Fibroblast of skin of left biceps (primary cell): ENCODE data around the gene REN.
A peak's percentile ranks its signal among the peaks of the same experiment; 100 is the strongest.

Experiments
- DNase-seq, 2 experiments: peaks; one replicate each; pipeline ENCODE4 v3.0.0-alpha.2; 2013; ENCODE audit warnings: low read depth in 2 of 2

The REN gene

DNA sequence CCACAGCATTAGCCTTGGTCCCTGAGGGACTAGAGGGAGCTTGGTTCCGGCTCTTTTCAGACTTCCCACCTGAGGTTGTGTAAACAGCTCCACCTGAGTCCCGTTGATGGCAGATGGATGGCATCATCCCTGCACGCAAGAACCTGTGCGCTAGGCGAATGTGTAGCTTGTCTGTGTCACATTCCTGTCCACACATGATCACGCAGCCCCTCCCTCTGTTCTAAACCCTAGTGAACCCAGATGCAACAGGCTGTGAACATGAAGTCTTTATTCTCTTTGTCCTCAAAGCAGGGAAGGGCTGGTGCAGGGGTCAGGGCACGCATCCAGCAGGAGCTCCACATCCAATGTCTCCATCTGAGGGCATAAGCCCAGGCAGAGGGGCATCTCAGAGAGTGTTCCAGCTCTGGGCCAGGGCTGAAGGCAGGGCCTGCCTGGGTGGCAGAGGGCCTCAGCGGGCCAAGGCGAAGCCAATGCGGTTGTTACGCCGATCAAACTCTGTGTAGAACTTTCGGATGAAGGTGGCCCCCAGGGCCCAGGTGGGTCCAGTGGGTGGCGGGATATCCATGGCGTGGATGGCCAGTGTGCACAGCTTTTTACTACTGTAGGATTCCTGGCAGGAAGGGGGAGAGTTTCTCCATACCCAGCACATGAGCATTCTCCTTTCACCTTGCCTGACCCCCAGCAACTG, 11.4 kb downstream of the REN start:
- DNase-seq: no peak

DNA sequence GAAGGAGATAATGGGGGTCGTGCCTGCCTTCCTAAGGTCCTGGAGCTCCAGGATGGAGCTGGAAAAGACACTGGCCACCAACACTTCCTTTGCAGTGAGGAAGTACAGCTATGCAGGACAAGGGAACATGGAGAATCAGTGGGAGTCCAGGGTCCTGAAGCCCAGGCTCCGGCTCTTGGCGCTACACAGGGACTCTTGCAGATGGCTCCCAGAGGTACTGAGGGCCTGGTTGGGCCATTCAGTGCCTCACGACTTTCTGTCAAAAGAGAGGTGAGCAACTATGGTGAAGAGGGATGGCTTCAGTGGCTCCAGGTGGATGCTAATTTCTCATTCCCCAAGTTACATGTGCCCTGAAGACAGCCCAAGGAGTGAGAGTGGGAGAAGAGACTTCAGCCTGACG, 12.5 kb downstream of the REN start:
- DNase-seq: no peak

DNA sequence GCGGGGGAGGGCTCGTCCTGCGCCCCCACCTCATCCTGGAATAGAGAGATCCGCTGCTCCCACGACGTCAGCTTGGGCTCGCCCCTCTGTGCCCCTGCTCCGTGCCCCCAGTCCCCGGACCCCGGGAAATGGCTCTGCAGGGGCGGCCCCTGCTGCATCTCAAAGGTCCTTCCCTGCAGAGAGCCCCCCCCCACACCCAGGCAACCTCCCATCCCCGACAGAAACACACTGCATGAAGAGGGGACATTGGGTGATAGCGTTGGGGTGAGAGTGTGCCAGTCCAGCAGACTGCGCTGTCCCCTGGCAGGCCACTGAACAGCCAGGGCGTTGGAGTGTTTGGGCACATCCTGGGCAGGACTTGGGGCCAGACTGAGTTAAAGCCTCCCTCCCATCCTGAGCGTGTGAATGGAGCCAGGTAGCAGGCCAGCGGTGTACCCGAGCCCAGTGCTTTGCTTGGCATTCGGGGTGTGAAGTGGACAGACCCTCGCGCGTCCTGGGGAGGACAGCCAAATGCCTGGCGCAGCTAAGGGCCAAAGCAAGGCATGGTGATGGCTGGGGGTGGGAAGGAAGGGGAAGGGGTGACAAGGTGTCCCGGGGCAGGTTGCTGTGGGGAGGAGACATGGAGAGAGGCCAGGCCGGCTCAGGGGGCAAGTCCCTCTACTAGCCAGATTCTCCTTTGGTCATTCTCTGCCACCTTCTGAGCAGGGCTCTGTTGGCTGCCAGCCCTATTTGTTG, 13.7 kb downstream of the REN start:
- no peak for DNase-seq

DNA sequence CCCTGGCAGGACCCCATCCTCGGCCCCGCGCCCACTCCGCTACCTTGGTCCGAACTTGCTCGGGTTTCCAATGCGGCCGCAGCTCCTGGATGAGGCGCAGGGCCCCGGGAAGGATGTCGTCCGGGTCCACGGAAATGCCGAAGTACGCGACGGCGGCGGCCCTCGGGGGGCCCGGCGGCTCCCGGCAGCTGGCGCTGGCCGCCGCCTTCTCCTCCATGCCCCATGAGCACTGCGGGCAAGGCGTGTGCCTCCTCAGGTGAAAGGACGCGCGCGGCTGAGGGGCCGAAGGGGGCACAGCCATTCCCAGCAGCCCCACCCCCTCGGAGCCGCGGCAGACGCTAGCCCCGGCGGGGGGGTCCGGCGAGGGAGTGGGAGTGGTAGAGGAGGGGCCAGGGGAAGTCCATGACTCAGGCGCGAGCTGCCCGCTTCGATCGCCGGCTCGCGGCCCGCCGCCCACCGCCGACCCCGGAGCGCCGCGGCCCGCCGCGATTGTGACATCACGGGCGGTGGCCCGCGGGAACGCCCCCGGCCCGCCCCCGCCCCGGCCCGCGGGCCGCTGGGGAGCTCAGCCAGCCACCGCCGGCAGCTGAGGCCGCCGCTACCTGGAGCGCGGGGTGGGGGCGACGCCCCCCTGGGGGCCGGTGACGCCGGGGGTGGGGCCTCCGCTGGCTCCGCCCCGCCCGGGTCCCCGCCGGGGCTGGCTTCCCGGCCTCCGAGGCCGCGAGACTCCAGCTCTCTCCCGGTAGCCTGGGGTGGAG, 14.4 kb downstream of the REN start, which contains the start of gene ETNK2:
Gene ETNK2, minus strand, starts transcription at position 493 of the 758 bp plus-strand sequence. Its CDS starts 192 bp downstream, at position 301.
- DNase-seq: peak in 1 of 2 experiments; percentile 17

DNA sequence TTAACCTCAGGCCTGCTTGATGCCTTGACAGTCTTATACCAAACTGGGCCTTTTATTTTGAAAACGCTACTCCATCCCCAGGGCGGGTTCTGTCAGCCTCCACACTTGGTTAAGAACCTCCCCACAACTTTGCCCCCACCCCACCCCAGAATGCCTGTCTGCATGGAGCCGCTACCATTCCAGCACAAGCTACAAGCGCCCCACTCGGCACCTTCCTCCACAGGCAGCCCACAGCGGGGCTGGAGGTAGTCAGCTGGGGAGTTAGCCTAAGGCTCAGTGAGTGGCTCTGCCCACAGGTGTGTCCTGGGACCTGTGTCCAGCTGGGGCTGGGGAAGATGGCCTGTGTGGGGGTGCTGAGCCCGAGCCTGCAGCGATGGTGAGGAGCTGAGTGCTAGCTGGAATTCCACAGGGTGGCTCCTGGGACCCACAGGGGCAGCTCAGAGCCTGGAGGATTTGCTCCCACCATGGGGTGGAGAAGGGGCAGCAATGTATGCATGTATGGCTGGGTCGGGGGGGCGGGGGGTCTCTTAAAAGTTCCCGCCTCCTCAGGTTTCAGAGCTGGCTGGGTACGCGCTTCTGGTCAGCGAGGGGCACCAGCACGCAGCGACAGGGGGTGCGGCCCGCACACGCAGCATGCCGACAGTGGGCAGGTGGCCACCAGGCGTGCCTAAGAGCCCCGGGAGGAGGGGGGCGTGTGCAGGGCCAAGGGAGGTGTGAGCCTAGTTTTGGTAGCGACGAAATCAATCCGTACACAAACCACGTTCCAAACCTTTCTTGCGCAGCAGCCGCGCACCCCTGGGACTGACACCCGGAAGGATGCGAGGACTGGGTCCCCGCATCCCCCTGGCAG, 15.2 kb downstream of the REN start:
- no peak for DNase-seq

DNA sequence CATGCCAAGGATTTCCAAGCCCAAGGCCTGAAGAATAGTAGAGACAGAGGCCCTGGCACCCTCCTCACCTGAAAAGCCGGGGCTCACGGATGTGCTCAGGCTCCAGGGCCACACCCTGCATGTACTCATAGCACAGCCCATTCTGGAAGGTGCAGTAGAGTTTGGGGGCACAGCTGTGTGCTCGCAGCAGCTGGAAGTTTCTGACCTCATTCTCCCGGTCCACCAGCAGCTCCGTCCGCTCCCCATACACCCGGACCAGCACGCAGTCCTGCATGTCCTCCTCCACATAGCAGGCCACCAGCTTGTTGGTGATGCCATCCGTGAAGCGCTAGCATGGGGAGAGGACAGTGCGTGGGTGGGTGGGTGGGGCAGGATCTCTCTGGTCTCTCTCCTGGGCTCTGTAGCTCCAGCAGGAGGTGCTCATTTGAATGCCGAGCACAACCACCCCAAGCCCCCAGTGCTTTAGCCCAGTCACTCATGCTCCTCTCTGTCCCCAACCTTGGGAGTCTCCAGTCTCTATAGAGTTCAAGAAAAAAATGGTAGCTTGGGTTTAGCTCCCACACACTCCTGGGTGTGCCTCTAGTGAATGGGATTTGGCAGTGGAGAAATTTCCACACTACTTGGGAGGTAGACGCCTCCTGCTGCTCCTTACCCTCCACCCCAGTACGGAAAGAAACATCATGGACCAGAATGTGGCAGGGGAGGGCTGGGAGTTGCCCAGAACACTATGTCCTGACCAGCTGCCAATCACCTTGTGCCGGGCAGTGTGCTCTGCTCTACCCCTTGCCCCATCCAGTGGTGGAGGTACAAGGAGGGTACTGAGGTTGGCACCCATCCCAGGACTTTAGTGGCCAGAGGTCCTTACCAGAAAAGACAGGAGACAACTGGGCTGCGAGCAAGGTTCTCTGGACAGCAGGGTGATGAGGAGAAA, 16.2 kb downstream of the REN start:
- DNase-seq: no peak

DNA sequence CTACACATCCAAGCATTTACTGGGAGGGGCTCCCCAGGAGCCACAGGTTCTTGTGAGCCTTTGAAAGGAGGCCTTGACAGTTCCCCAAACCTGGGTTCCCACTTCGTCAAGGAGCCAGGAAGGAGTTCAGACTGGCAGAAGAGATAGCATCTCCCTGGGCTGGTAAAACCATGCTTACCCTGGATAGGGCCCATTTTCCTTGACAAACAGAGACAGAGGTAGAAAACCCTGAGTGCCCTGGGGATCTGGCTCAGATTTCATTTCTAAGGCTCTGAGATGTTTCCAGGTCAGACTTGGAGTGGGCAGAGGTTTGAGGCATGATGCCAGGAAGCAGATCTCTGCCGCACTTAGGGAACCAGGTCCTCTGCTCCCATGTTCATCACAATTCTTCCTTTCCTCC, 17.0 kb downstream of the REN start:
- no peak for DNase-seq

DNA sequence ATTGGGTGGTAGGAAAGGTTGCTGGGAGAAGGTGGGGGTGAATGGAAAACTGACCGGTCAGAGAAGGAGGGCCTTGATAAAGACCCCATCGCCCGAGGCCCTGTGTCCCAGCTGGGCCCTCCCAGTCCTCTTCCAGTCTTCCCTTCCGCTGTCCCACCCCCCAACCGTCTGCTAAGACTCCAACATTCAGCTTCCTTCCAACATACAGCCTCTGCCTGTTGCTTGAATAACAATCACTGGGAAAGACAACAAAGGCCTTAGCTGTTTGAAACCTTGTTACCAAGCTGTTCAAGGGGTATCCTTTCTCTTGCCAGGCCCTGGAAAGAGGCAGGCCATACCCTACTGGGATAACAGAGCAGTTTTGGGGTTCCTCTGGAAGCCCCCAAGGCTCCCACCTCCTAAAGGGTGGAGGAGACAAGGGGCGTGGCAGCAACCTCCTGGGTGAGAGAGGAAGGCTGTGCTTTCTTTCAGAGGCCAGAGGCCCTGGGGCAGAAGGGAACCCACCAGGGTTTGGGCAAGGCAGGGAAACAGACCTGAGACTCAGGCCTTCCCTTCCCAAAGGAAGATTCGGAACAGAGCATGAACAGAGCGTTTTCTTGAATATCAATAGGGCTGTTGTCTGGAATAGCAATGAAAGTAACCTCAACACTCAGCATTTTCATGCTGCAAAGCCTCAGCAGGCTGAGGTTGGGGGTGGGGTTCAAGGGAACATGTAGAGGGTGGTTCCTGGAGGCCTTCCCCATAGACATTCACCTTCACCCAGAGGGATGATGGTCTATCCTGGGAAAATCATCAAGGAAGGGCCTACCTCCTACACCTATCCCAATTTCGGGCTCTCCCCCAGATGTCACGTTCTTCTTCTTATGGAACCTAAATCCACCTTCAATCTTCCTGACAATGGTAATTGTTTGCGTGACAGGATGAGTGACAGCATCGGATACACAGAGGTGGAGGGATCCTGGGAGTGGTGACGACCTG, 18.4 kb downstream of the REN start:
- no peak for DNase-seq

DNA sequence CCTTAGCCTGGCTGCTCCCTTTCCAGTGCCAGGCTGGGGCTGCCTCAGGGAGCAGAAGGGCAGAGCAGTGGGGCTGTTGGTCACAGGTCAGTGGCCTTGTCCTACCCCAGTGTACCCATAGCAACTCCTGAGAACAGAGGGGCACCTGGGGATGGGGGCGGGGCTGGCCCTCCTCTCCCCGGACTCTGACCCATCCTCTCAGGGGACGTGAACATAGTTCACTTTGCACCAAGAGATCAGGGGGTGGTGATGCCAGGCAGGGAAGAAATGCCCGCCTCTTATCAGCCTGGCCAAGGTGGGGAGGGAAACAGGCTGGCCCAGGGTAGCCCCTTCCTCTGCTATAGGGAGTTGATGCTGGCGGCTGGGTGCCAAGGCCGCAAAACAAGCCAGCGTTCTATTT, 19.2 kb downstream of the REN start:
- no peak for DNase-seq

DNA sequence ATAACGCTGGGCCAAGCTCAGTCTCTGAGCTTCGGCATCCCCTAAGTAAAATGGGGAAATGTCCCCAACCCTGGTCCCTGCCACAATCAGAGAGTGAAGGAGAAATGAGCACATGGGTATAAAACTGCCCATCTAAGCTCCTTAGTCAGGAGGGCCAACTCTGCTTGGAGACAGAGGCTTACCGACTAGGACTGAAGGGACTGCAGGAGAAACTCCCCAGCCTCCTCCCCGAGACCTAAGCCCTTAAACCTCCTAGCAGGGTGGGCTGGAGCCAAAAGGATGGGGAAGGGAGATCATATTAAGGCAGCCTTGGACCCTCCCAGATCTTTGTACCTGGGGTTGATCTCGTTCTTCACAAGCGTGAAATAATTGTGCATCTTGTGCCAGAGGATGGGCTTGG, 19.8 kb downstream of the REN start:
- no peak for DNase-seq

DNA sequence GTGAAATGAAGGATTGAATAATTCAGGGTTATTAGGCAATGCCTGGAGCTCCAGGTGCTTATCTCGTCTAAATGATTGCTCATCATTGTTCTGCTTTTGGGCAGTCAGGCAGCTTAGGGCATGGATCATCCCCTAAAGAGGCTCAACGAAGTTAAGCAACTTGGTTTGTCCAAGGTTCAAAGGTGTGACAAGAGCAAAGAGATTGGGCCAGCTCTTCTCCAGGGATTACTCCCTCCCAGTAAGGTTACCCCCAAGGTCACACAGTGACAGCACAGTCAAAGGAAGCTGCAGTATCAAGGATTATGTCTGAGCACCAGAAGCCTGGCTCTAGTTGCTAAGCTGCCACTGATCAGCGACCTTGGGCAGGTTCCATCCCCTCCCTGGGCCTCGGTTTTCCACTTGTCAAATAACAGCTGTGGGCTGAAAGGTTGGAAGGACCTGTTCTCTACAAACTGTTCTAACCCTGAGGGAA, 21.1 kb downstream of the REN start:
- DNase-seq: no peak

DNA sequence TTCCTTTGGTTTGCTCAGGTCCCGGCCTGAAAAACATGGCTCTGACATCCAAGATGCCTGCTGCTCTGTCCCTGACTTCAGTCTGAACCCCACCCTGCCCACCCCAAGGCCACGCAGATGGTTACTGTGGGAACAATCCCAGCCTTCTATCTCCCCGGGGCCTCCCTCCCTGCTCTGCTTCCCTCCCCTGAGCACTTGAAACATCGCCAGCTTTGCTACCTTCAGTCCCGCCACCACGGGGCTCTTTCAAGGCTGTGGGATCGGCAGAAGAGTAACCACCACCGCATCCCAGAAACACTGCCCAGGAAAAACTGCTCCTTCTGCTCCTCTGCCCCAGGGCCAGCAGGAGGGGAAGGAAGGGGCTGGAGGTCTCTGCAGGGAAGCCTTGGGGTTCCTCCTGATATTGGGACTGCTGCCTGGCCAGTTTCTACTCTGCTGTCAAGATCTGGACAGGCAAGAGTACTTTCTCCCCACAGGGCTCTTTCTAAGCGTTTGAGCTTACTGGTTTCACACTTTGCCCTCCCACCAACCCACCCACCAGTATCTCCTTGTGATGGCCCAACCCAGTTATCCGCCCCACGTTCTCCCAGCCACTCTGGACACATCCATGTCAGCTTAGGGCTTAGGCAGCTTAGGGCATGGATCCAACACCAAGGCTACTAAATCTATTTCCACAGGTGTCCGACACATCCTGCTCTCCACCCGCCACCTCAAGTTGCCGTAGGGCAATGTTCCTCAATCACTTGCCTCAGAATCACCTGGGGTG, 22.7 kb downstream of the REN start:
- DNase-seq: no peak

DNA sequence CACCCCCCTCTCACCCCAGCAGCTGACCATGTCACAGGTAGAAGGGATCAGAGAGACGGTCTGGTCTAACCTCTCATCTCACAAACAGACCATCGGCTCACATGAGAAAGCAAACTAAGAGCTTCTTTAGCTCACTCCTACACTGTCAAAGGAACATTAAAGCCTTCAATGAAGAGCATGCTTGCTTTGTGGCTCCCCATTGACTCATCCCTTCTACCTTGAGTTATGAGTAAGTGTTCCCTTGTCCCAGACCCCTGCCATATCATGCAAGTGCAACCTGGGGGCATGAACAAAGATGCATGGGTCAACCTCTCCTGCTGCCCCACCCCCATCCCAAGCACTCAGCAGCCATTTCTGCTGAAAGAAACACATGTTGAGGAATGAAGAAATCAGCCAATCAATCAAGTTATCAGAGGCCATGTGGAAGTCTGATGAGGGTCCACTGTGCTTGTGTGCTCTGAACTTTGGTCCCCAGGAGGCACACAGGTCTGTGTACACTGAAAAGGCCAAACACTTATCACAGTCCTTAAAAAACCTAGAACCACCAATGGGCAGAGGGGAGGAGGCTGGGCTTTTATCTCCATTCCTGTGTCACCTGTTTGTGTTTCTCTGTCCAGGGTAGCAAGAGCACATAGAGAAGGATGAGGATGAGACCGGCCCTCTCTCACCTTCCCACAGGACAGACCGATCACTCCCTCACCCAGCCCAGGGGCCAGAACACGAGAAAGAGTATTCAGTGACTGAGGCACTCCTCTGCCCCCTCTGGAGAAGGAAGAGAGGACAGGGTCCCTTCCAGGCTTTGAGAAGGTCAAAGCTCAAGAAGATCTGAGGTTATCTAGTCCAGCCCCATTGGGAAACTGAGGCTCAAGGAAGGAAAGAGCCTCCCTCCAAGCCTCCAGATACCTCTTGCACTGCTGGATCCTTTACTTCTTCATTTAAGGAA, 23.8 kb downstream of the REN start:
- no peak for DNase-seq

DNA sequence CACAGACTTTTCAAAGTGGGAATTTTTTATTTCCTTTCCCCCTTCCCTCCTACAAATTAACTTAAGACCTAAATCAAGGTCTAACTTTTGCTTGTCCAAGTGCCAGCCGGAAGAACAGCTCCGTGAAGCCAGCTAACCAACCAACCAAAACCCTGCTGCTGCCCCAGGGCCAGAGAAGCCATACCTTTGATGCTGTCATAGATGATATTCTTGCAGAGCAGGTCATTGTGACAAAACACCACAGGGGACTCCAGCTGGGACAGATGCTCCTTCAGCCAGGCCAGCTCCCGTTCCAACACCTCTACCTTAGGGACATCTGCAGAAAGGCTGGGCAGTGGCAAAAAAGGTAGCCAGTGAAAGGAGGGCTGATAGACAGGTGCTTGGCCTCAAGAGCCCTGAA, 25.0 kb downstream of the REN start:
- DNase-seq: no peak

DNA sequence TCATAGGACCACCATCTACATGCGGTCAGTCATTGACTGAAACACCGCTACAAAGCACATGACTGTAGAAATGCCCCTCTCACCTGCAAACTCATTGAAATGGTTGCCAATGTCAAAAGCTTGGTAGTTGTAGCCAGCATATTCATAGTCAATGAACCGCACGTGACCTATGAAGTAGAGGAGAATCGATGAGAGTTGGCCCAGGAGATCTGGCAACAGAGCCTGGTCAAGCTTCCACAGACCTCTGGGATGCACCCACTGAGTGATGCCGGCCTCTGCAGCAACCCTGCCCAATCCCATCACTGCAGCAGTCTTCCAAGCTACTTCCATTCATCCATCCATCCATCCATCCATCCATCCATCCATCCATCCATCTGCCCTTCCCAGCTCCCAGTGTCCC, 26.2 kb downstream of the REN start:
- DNase-seq: no peak

DNA sequence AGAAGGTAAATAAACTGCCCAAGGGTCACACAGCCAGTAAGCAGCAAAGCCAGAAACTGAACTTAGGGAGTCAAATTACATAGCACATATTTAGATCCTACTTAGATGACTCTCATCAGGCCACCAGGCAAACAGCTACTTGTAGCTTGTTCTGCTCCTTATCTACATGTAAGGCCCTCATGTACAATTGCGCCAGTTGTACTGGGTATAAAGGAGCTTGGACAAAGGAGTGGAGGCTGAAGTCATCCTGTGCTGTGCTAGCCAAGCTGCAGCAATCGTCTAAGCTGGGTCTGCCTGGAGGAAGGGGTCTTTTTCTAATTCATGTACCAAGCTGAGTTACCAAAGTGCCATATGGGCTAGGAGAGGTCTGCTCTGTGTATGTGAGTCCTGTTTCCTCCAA, 27.0 kb downstream of the REN start:
- no peak for DNase-seq

DNA sequence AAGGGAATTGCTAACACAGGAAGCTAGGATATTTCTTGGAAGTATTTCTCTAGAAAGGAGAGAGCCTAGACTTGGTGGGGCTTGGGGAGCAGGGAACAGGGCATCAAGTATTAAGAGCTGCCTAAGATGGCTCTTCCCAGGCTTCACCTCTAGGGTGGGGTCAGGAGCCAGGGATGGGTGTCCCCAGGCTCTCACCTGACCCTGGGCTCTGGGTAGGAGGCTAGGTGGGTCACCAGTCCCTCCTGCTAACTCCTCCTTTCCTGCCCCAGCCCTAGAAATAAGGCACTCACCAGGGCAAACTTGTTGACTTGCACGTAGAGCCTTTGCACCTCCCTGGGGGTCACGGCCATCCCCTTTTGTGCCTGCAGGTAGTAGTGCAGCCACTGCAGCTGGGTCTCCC, 29.3 kb downstream of the REN start:
- DNase-seq: no peak
